Fibroblast of mammary gland (primary cell): ENCODE measurements around the gene ETDA.
"Not testable (repeated sequence)": the region's sequence is repeated elsewhere in the genome, so short reads cannot be mapped to it uniquely, and the experiment has no call there.

Source experiments
- DNase-seq: peaks from one replicate; pipeline ENCODE4 v3.0.0-alpha.2; 2010; ENCODE audit warnings: low read depth
- H3K4me3 ChIP-seq: 2 replicates; pipeline ENCODE4 v1.5.1; 2011; ENCODE audit warnings: low read depth, mild to moderate bottlenecking, low read length, moderate library complexity; ENCODE audit not compliant: control insufficient read depth
- CTCF ChIP-seq: conservative IDR thresholded peaks from 2 replicates; pipeline ENCODE4 v1.5.1; 2011; ENCODE audit warnings: low read depth, low read length, inconsistent platforms; ENCODE audit not compliant: control insufficient read depth, insufficient read depth

ETDA gene

GRCh38 chrX:135252011-135252518 is at the start of gene ETDA:
TSS of gene ETDA (plus strand) at chrX:135252061. CDS start at chrX:135253277, 1,216 bp downstream.
- H3K4me3 ChIP-seq, DNase-seq: not testable (repeated sequence)

GRCh38 chrX:135206427-135206826 is 45.4 kb upstream of the ETDA start:
- not testable (repeated sequence) for H3K4me3 ChIP-seq
- DNase-seq: peak; percentile 2
- peak; percentile 22 for TF ChIP-seq CTCF

- TF ChIP-seq CTCF: no peak
- no peak overlapping the region for H3K4me3 ChIP-seq
Observed at GRCh38 chrX:135213200-135213844, 38.5 kb upstream of the ETDA start.

GRCh38 chrX:135245989-135246388 is 5.9 kb upstream of the ETDA start:
- not testable (repeated sequence) for DNase-seq, H3K4me3 ChIP-seq

More at GRCh38 chrX:135213200-135213844, 38.5 kb upstream of the ETDA start:
- no peak for DNase-seq

- DNase-seq, H3K4me3 ChIP-seq: not testable (repeated sequence)
Observed at GRCh38 chrX:135256087-135256684, 4.3 kb downstream of the ETDA start.

- no peak for DNase-seq
- no peak for TF ChIP-seq CTCF
Observed at GRCh38 chrX:135256923-135257322, 5.1 kb downstream of the ETDA start.

GRCh38 chrX:135257469-135257868 is 5.6 kb downstream of the ETDA start:
- no peak overlapping the region for H3K4me3 ChIP-seq
- TF ChIP-seq CTCF: no peak
- no peak for DNase-seq

More at GRCh38 chrX:135256923-135257322, 5.1 kb downstream of the ETDA start:
- no peak overlapping the region for H3K4me3 ChIP-seq

GRCh38 chrX:135260976-135261375 is 9.1 kb downstream of the ETDA start:
- not testable (repeated sequence) for DNase-seq

GRCh38 chrX:135263376-135263775 is 11.5 kb downstream of the ETDA start:
- H3K4me3 ChIP-seq, DNase-seq: not testable (repeated sequence)

More at GRCh38 chrX:135260976-135261375, 9.1 kb downstream of the ETDA start:
- H3K4me3 ChIP-seq: not testable (repeated sequence)
